Fibroblast of villous mesenchyme (primary cell): ENCODE data around the gene ERG28. TPM values are rescaled to one million over a fixed set of nuclear protein-coding genes. Genes with fewer than 3 reads are reported as not detected.
A peak's percentile ranks its signal among the peaks of the same experiment; 100 is the strongest.

Experiments
- DNase-seq: peaks from one replicate; pipeline ENCODE4 v3.0.0-alpha.2; 2010; ENCODE audit warnings: low read depth
- H3K4me3 ChIP-seq: 2 replicates; pipeline ENCODE4 v1.5.1; 2011; ENCODE audit warnings: low read depth, mild to moderate bottlenecking, low read length
- CTCF ChIP-seq: IDR thresholded peaks from 2 replicates; pipeline ENCODE4 v1.5.1; 2012; ENCODE audit warnings: low read depth, mild to moderate bottlenecking, low read length; ENCODE audit not compliant: insufficient read depth
- total RNA-seq: library from RNA; depleted of rRNA; stranded (reverse); fragments of >200 nt; gene quantifications from 2 replicates; pipeline ENCODE4 v1.2.3, GENCODE V29; 2012

Gene ERG28
- total RNA-seq, 1 donor, result 13.0 TPM

- H3K4me3 ChIP-seq, result no peak overlapping the region
- TF ChIP-seq CTCF, result peak; percentile 19
- DNase-seq, result no peak
Measured at GRCh38 chr14:75675265-75675960, 14.7 kb upstream of the ERG28 start.

- no peak for TF ChIP-seq CTCF
- no peak for DNase-seq
- H3K4me3 ChIP-seq, result no peak overlapping the region
Measured at GRCh38 chr14:75673345-75674035, 12.8 kb upstream of the ERG28 start.

GRCh38 chr14:75672605-75673192, 12.0 kb upstream of the ERG28 start:
- no peak for TF ChIP-seq CTCF

GRCh38 chr14:75667099-75667765, 6.6 kb upstream of the ERG28 start:
- H3K4me3 ChIP-seq, result no peak overlapping the region
- TF ChIP-seq CTCF, result no peak
- DNase-seq, result no peak

More at GRCh38 chr14:75672605-75673192, 12.0 kb upstream of the ERG28 start:
- no peak for DNase-seq
- no peak overlapping the region for H3K4me3 ChIP-seq

GRCh38 chr14:75662966-75663365, 2.3 kb upstream of the ERG28 start:
- TF ChIP-seq CTCF, result no peak
- H3K4me3 ChIP-seq, result no peak overlapping the region
- DNase-seq, result no peak

GRCh38 chr14:75661499-75661814, 781 bp upstream of the ERG28 start:
- no peak for DNase-seq
- H3K4me3 ChIP-seq, result peak overlapping the region; percentile 87
- TF ChIP-seq CTCF, result no peak
